RWPE2 (cell line): ENCODE results near the gene PEX12.
"Not testable (repeated sequence)": the region's sequence is repeated elsewhere in the genome, so short reads cannot be mapped to it uniquely, and the experiment has no call there.

Experiments used
- ATAC-seq: fragments of 200-7000 bp; cut with Tn5 transposase; 3 replicates; pipeline ENCODE4 v1.9.1; 2021; ENCODE audit warnings: low read depth
- DNase-seq: peaks from one replicate; pipeline ENCODE4 v3.0.0-alpha.2; 2020; ENCODE audit warnings: low spot score
- H3K27ac ChIP-seq: fragments of 450-650 bp; 2 replicates; pipeline ENCODE4 v1.5.1; 2017; ENCODE audit warnings: mild to moderate bottlenecking; ENCODE audit not compliant: poor library complexity, severe bottlenecking
- H3K27me3 ChIP-seq: fragments of 250-450 bp; sonication (Bioruptor Pico); 2 replicates; pipeline ENCODE4 v1.5.1; 2021; ENCODE audit warnings: mild to moderate bottlenecking, moderate library complexity; ENCODE audit not compliant: insufficient read depth, poor library complexity, severe bottlenecking
- H3K36me3 ChIP-seq: fragments of 250-450 bp; sonication (Bioruptor Pico); 2 replicates; pipeline ENCODE4 v1.5.1; 2020; ENCODE audit warnings: low read depth, mild to moderate bottlenecking, moderate library complexity
- H3K4me1 ChIP-seq: fragments of 250-450 bp; sonication (Bioruptor Pico); 2 replicates; pipeline ENCODE4 v1.5.1; 2021; ENCODE audit warnings: mild to moderate bottlenecking, moderate library complexity; ENCODE audit not compliant: insufficient read depth, poor library complexity, severe bottlenecking
- H3K4me3 ChIP-seq: fragments of 250-450 bp; sonication (Bioruptor Pico); 2 replicates; pipeline ENCODE4 v1.5.1; 2021; ENCODE audit warnings: mild to moderate bottlenecking, moderate library complexity; ENCODE audit not compliant: severe bottlenecking
- H3K9me3 ChIP-seq: fragments of 250-450 bp; sonication (Bioruptor Pico); 2 replicates; pipeline ENCODE4 v1.5.1; 2021; ENCODE audit warnings: mild to moderate bottlenecking, moderate library complexity; ENCODE audit not compliant: severe bottlenecking
- TF ChIP-seq, protein P1 (sequence below): fragments of 450-650 bp; IDR thresholded peaks from one replicate; pipeline ENCODE4 v1.5.1; 2017; ENCODE audit warnings: mild to moderate bottlenecking, moderate library complexity; ENCODE audit not compliant: poor library complexity, severe bottlenecking

Gene PEX12

DNA sequence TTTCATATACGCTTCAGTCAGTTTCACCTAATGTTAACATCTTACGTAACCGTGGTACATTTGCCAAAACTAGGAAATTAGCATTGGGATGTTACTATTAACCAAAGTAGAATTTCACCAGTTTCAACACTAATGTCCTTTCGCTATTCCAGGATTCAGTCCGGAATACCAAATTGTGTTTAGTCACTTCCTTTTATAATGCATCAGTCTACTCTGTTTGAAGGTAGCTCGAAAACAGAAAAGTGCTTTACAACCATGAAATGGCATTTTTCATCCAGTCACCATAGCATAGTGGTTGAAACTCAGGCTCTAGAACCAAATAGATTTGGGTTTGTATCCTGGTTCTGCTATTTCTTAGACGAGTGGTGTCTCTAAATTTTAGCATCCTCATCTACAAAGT lies 38.2 kb upstream of the PEX12 start:
- peaks cover 85% of the 10 kb centered on the region for H3K36me3 ChIP-seq
- no peaks in the 10 kb centered on the region for H3K27me3 ChIP-seq
- no peak overlapping the region for H3K4me3 ChIP-seq
- no peaks in the 10 kb centered on the region for H3K4me1 ChIP-seq
- H3K9me3 ChIP-seq, result no peaks in the 10 kb centered on the region
- TF ChIP-seq, protein P1, sequence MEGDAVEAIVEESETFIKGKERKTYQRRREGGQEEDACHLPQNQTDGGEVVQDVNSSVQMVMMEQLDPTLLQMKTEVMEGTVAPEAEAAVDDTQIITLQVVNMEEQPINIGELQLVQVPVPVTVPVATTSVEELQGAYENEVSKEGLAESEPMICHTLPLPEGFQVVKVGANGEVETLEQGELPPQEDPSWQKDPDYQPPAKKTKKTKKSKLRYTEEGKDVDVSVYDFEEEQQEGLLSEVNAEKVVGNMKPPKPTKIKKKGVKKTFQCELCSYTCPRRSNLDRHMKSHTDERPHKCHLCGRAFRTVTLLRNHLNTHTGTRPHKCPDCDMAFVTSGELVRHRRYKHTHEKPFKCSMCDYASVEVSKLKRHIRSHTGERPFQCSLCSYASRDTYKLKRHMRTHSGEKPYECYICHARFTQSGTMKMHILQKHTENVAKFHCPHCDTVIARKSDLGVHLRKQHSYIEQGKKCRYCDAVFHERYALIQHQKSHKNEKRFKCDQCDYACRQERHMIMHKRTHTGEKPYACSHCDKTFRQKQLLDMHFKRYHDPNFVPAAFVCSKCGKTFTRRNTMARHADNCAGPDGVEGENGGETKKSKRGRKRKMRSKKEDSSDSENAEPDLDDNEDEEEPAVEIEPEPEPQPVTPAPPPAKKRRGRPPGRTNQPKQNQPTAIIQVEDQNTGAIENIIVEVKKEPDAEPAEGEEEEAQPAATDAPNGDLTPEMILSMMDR, result no peak
- H3K27ac ChIP-seq, result no peak overlapping the region
- ATAC-seq, result no peak
- DNase-seq, result no peak

DNA sequence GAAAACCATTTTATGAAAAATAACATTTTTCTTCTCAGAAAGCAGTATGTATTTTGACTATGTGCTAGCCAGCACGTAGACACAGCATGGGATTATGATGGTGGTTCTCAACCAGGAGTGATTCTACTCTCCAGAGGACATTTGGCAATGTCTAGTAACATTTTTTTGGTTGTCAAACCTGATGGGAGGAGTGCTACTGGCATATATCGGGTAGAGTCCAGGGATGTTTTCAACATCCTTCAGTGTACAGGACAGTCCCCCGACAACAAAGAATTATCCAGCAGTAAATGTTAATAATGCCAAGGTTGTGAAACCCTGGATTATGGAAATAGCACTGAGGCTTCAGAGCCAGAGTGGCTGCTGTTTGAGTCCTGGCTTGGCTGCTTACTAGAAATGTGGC lies 36.4 kb upstream of the PEX12 start:
- H3K27ac ChIP-seq, result no peak overlapping the region
- H3K4me3 ChIP-seq, result no peak overlapping the region

DNA sequence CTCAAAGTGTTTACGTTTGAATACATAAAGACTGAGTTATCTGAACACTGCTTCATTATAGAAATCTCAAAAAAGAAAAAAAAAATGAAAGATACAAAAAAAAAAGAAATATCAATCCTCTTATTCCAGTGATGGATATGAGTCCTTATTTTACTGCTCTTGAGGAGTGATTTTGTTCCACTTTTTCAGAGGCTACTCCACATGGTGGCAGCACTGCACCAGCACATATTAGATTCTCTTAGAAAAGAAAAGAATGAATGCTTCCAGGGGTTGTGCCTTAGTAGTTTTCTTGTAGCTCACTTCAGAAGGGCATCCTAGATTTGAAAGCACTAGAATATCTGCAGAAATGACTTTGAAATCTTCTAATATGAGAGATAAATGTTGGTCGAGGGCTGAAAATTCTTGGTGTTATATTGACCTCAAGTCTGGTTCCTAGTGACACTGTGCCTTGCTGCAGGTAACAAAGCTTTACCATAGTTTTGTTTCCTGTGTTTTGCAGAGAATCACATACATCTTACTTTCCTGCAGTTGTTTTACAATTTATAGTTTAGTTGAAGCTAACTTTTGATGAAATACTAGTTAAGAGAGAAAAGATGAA lies 34.7 kb upstream of the PEX12 start:
- Histone ChIP-seq H3K27me3 (no peaks in the 10 kb centered on the region), H3K27ac (no peak overlapping the region), H3K4me3 (no peak overlapping the region), H3K36me3 (peaks cover 95% of the 10 kb centered on the region), H3K9me3 (no peaks in the 10 kb centered on the region), H3K4me1 (no peaks in the 10 kb centered on the region)
- no peak for DNase-seq
- no peak for ATAC-seq
- TF ChIP-seq, protein P1, result peak; percentile 79

More for the DNA sequence above, 36.4 kb upstream of the PEX12 start:
- TF ChIP-seq, protein P1, result no peak
- DNase-seq (no peak), ATAC-seq (no peak)
- Histone ChIP-seq H3K9me3 (no peaks in the 10 kb centered on the region), H3K4me1 (no peaks in the 10 kb centered on the region), H3K27me3 (no peaks in the 10 kb centered on the region), H3K36me3 (peaks cover 93% of the 10 kb centered on the region)

DNA sequence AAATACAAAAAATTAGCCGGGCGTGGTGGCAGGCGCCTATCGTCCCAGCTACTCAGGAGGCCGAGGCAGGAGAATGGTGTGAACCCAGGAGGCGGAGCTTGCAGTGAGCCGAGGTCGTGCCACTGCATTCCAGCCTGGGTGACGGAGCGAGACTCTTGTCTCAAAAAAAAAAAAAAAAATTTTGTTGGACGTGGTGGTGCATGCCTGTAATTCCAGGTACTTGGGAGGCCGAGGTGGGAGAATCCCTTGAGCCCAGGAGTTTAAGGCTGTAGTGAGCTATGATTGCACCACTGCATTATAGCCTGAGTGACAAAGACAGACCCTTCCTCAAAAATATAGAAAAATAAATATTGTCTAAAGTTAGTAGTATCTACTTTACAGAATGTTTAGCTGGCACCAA lies 32.4 kb upstream of the PEX12 start:
- H3K36me3 ChIP-seq, result peaks cover 100% of the 10 kb centered on the region
- H3K27ac ChIP-seq, H3K4me1 ChIP-seq, H3K4me3 ChIP-seq, DNase-seq, ATAC-seq, H3K27me3 ChIP-seq, H3K9me3 ChIP-seq: not testable (repeated sequence)

DNA sequence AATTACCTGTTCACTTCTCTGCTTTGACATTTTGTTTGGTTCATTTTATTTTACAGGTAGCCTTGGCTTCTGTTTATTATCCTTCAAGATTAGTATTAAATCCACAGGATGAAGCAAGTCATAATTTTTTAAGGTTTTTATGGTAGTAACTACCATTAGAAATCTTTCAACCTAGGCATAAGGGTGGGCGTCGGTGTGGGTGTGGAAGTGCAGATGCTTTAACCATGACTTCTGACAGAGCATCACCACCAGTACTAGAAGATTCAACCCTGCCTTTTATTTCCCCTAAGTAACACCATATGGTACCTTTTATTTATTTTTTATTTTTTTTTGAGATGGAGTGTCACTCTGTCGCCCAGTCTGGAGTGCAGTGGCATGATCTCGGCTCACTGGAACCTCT lies 31.5 kb upstream of the PEX12 start:
- H3K9me3 ChIP-seq, result no peaks in the 10 kb centered on the region
- DNase-seq (no peak), ATAC-seq (no peak)
- H3K4me3 ChIP-seq, result no peak overlapping the region
- no peaks in the 10 kb centered on the region for H3K4me1 ChIP-seq
- no peaks in the 10 kb centered on the region for H3K27me3 ChIP-seq
- peaks cover 97% of the 10 kb centered on the region for H3K36me3 ChIP-seq
- no peak overlapping the region for H3K27ac ChIP-seq
- TF ChIP-seq, protein P1, result no peak
